K562 (cell line): Measurements from ENCODE around the gene LHX3.

Experiments used
- BACH1 ChIP-seq: fragments of 200-800 bp; sonication (Bioruptor generic); IDR thresholded peaks from 2 replicates; pipeline ENCODE4 v1.6.1; 2016; ENCODE audit warnings: missing genetic modification characterization, missing compliant biosample characterization
- C11orf30 ChIP-seq: fragments of 450-650 bp; IDR thresholded peaks from 2 replicates; pipeline ENCODE4 v1.6.1; 2016; ENCODE audit warnings: low read depth, mild to moderate bottlenecking
- EZH2 ChIP-seq: IDR thresholded peaks from 2 replicates; pipeline ENCODE4 v1.6.1; 2012; ENCODE audit warnings: low read depth, mild to moderate bottlenecking, inconsistent platforms, low read length, borderline replicate concordance
- HMG20B ChIP-seq: fragments of 250-450 bp; sonication (Bioruptor Pico); IDR thresholded peaks from 2 replicates; pipeline ENCODE4 v1.5.0; 2021; ENCODE audit warnings: mild to moderate bottlenecking
- KDM1A ChIP-seq, 2 experiments: fragments of 450-650 bp; IDR thresholded peaks; 2 replicates each; pipeline ENCODE4 v1.6.1; 2016; ENCODE audit warnings: mild to moderate bottlenecking in 2 of 2
- MBD2 ChIP-seq: sonication (generic); IDR thresholded peaks from 2 replicates; pipeline ENCODE4 v1.6.1; 2016; ENCODE audit warnings: low read depth, borderline replicate concordance
- MED1 ChIP-seq: sonication (generic); formaldehyde crosslinking; IDR thresholded peaks from 2 replicates; pipeline ENCODE4 v1.8.1; 2023; ENCODE audit warnings: missing genetic modification reagents, borderline replicate concordance
- MYNN ChIP-seq, 2 experiments: sonication (generic); formaldehyde crosslinking in 1 of 2; IDR thresholded peaks; 2 replicates each; pipeline versions ENCODE4 v1.5.0 to v1.6.1; 2016 to 2020; ENCODE audit warnings: antibody characterized with exemption in 1 of 2, missing genetic modification reagents in 1 of 2
- SOX6 ChIP-seq: fragments of 450-650 bp; IDR thresholded peaks from 2 replicates; pipeline ENCODE4 v1.6.1; 2014; ENCODE audit warnings: mild to moderate bottlenecking
- ZNF143 ChIP-seq: sonication (generic); formaldehyde crosslinking; IDR thresholded peaks from 2 replicates; pipeline ENCODE4 v1.9.0; 2022; ENCODE audit warnings: mild to moderate bottlenecking, missing genetic modification reagents
- TF ChIP-seq, protein P1 (sequence below): sonication (generic); formaldehyde crosslinking; IDR thresholded peaks from 2 replicates; pipeline ENCODE4 v1.8.1; 2022; ENCODE audit warnings: missing genetic modification reagents

DNA sequence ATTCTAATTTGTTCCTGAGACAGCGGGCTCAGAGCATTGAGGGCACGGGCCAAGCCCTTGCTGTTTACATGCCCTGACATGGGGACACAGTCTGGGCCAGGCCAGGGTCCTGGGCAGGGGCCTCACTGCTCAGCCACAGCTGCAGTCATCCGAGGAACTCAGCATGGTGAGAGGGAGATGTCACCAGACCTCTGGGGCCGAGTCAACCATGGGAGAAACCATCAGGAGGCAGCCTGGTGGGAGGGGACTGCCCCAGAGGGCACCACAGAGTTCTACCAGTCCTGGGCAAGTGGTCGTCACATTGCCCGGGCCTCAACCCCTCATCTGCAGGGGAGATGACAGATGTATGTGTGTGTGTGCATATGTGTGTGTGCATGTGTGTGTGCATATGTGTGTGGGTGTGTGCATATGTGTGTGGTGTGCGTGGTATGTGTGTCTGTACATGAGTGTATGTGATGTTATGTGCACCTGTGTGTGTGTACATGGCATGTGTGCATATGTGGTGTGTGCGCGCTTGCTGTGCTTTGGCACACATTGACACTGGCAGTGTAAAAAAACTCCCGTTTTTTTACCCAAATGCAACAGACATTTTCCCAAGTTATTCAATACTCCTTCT lies 43.8 kb downstream of the LHX3 start:
- TF ChIP-seq MED1 (CRISPR knock-in tag) (no peak), ZNF143 (CRISPR knock-in tag) (no peak), KDM1A (IDR thresholded peaks at IDR 0.05) (peak in 1 of 2 experiments; percentile 64; a peak in 1 of 4 replicates), MBD2 (no peak), MYNN (IDR thresholded peaks at IDR 0.05) (no peak), MYNN (CRISPR knock-in tag; IDR thresholded peaks at IDR 0.05) (no peak), HMG20B (CRISPR knock-in tag) (no peak), BACH1 (no peak), SOX6 (no peak), EZH2 (no peak), C11orf30 (no peak)
- TF ChIP-seq, protein P1, sequence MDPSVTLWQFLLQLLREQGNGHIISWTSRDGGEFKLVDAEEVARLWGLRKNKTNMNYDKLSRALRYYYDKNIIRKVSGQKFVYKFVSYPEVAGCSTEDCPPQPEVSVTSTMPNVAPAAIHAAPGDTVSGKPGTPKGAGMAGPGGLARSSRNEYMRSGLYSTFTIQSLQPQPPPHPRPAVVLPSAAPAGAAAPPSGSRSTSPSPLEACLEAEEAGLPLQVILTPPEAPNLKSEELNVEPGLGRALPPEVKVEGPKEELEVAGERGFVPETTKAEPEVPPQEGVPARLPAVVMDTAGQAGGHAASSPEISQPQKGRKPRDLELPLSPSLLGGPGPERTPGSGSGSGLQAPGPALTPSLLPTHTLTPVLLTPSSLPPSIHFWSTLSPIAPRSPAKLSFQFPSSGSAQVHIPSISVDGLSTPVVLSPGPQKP (CRISPR knock-in tag): no peak
